ENCODE data around the gene CARD14.

- no peak for TF ChIP-seq CTCF (conservative IDR thresholded peaks at IDR 0.05; ENCODE audit: low read depth, low read length)
- no peak for TF ChIP-seq EZH2 (IDR thresholded peaks at IDR 0.05; ENCODE audit: low read length, unreplicated experiment)
- TF ChIP-seq EZH2phosphoT487 (IDR thresholded peaks at IDR 0.05; ENCODE audit: borderline replicate concordance, low read length): no peak
Observed at GRCh38 chr17:80138856-80139426, 30.9 kb upstream of the CARD14 start.

Data from PC-3 (cell line).